ENCODE measurements around the gene FAM72A.
"Not testable (repeated sequence)": the region's sequence is repeated elsewhere in the genome, so short reads cannot be mapped to it uniquely, and the experiment has no call there.

Gene FAM72A

DNA sequence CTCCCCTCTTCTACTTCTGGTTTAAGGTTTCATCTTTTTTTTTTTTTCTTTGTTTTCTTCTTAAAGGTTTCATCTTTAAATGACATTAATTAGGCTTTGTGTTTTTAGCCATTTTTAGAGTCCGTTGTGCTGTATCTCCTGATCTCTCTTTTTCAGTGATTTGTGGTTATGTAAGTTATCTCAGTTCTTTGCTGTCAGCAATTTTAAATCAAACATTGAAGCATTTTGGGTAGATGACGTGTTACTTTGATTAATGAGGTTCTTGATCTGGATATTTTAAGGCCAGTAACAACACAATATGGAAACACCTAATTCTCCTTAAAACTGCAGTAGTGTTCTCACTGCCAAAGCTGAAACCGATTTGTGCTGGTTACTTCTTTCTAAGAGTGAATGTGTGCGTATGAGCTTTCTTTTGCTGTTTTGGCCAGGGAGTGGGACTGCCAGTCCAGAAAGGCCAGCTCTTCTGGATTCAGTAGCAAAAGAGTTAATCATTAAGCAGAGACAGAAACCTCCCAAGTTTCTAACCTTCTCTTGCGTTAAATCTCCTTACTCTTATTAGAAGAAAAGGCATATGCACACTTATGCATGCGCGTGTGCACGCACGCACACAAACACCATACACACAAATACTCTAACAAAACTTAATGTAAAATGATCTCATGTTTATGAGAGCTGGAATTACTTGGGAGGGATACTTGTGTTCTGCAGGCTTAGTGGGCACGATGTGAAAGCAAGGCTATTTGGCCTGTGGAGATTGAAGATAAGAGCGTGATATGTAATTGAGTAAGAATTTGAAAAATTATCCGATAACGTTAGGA, 17.1 kb upstream of the FAM72A start:
- in situ Hi-C loops (cut with MboI; ENCODE audit: low sequenced_read_pairs, unreplicated experiment); DNase-seq (ENCODE audit: low spot score): not testable (repeated sequence)

DNA sequence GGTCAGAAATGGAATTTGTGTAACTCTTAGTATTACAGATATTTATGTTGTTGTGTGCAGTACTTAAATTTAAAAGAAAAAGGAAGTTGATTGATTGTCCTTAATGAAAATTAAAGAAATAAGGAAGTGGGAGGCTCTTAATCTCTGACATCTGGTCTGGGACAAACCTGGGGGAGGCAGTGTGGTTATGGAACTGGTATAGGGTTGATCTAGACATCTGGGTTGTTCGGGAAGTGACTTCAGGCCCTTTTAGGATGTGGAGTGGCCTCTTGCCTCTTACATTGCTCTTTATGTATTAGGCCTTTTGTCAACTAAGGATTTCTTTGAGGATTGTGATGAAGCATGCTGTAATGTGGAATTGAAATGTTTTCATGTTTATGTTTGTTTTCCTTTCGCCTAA, 16.1 kb upstream of the FAM72A start:
- DNase-seq (ENCODE audit: low spot score); in situ Hi-C loops (cut with MboI; ENCODE audit: low sequenced_read_pairs, unreplicated experiment): not testable (repeated sequence)

DNA sequence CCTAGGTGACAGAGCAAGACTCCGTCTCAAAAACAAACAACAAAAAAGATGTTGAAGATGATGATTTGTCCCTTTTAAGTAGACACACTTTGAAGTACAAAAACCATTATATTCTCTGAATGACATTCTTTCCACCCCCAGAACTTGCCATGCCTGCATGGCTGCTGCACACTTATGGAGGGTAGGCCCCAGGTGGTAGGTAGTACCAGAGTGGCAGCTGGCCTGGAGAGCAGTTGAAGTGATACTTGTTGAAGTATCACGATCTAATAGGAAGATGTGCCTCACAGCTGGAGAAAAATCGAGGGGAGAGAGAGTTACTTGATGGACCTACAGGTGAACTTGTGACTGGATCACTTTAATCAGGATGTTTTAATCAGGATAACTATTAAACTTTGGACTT, 15.6 kb upstream of the FAM72A start:
- in situ Hi-C loops (cut with MboI; ENCODE audit: low sequenced_read_pairs, unreplicated experiment); DNase-seq (ENCODE audit: low spot score): not testable (repeated sequence)

GRCh38 chr1:206215600-206216392, 13.2 kb upstream of the FAM72A start:
- in situ Hi-C loops (cut with MboI; ENCODE audit: low sequenced_read_pairs, unreplicated experiment); DNase-seq (ENCODE audit: low spot score): not testable (repeated sequence)

DNA sequence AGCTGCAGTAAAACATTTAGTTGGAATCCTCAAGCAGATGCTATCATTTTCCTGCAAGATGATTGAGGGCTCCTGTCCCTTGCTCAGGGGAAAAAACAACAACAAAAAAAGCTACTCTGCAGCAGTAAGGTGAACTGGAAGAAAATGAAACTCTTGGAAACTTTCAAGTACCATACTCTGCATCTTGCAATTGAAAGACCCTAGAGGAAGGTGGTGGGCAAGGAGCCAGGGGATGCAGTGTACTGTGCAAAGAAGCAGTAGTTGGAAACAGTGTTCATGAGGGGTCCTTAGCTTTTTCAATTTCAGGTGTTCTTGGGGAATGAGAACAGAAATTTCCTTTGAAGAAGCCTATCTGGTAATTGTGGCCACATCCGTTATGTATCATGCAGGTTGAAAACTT, 8.2 kb upstream of the FAM72A start:
- DNase-seq (ENCODE audit: low spot score); in situ Hi-C loops (cut with MboI; ENCODE audit: low sequenced_read_pairs, unreplicated experiment): not testable (repeated sequence)

DNA sequence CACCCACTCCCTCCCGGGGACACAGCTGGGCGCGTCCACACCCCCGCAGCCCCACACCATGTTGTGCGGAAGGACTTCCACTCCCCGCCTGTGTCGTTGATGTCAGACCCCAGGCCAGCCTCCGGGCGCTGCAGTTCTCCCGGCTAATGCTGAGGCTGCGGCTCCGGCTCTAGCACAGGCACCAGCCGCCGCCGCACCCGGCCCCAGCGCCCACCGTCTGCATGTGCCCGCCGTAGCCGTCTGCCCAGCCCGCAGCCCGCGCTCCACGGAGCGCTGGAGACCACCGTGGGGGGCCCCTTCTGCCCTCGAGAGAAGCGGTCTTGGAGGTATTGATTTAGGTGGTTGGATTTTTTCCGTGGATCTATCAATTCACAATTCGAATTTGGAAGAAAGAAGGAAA, 2.9 kb upstream of the FAM72A start:
- DNase-seq (ENCODE audit: low spot score); in situ Hi-C loops (cut with MboI; ENCODE audit: low sequenced_read_pairs, unreplicated experiment): not testable (repeated sequence)

DNA sequence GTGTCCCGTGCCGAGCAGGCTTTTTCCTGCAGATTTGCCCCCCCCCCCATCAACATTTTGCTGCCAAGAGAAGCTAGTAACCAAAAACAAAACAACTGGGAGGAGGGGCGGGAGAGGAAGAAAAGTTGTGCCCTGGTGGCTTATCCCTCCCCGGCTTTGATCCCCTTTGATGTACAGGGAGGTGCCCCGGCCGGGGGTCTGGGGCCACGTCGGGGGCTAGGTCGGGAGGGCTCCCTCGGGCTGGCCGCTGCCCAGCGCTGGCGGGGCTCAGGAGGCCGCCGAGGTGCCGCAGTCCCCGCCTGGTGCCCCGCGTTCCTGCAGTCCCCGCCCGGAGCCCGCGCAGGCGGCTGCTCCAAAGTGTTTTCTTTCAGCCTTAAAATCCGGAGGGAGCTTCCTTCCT, 2.2 kb upstream of the FAM72A start:
- DNase-seq (ENCODE audit: low spot score); in situ Hi-C loops (cut with MboI; ENCODE audit: low sequenced_read_pairs, unreplicated experiment): not testable (repeated sequence)

GRCh38 chr1:206204159-206204511, 1.5 kb upstream of the FAM72A start:
- in situ Hi-C loops (cut with MboI; ENCODE audit: low sequenced_read_pairs, unreplicated experiment); DNase-seq (ENCODE audit: low spot score): not testable (repeated sequence)

GRCh38 chr1:206203364-206204158, 922 bp upstream of the FAM72A start, which contains the start of gene SRGAP2:
TSS of gene SRGAP2 (plus strand) at chr1:206203541. CDS start at chr1:206205971, 2,430 bp downstream.
- in situ Hi-C loops (cut with MboI; ENCODE audit: low sequenced_read_pairs, unreplicated experiment); DNase-seq (ENCODE audit: low spot score): not testable (repeated sequence)

- in situ Hi-C loops (cut with MboI; ENCODE audit: low sequenced_read_pairs, unreplicated experiment); DNase-seq (ENCODE audit: low spot score): not testable (repeated sequence)
These were observed 5.8 kb downstream of the FAM72A start for GRCh38 chr1:206196748-206197424.

GRCh38 chr1:206195182-206195581, 7.5 kb downstream of the FAM72A start:
- in situ Hi-C loops (cut with MboI; ENCODE audit: low sequenced_read_pairs, unreplicated experiment), result not testable (repeated sequence)

DNA sequence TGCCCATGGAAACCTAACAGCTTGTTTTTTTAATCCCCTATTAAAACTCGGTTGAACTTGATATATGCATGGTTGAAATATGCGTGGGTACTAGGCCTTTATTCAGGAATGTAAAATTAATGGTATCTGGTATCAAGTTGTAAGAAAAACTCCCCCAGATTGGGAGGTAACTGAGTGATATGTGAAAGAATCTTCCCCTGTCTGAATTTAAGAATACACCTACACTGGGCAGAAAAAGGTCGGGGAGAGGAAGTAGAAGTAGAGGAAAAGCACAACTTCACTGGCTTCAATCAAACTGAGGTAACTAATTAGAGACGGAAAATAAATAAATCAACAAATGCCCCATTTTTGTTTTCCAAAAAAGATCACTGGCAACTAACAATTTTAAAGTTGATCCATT, 15.8 kb downstream of the FAM72A start:
- in situ Hi-C loops (cut with MboI; ENCODE audit: low sequenced_read_pairs, unreplicated experiment); DNase-seq (ENCODE audit: low spot score): not testable (repeated sequence)

More at GRCh38 chr1:206195182-206195581, 7.5 kb downstream of the FAM72A start:
- not testable (repeated sequence) for DNase-seq (ENCODE audit: low spot score)

GRCh38 chr1:206185778-206186177, 16.9 kb downstream of the FAM72A start:
- in situ Hi-C loops (cut with MboI; ENCODE audit: low sequenced_read_pairs, unreplicated experiment); DNase-seq (ENCODE audit: low spot score): not testable (repeated sequence)

DNA sequence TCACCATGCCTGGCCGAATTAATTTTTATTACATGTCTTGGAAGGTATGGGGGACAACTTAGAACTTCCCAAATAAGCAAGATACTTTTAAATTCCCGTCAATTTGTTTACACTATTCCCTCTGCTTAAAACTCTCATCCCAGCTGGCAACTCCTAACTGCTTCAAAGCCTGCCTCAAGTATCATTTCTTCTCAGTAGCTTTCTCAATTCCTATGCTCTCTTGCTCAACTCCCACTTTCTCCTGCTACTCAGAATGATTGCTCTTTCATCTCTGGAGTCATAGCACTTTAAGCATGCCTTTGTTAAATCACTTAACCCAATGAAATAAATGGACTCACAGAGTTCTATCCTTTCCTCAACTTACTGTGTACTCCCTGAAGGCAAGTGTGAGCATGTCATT, 18.9 kb downstream of the FAM72A start:
- DNase-seq (ENCODE audit: low spot score); in situ Hi-C loops (cut with MboI; ENCODE audit: low sequenced_read_pairs, unreplicated experiment): not testable (repeated sequence)

GRCh38 chr1:206182368-206183317, 20.0 kb downstream of the FAM72A start:
- in situ Hi-C loops (cut with MboI; ENCODE audit: low sequenced_read_pairs, unreplicated experiment); DNase-seq (ENCODE audit: low spot score): not testable (repeated sequence)

DNA sequence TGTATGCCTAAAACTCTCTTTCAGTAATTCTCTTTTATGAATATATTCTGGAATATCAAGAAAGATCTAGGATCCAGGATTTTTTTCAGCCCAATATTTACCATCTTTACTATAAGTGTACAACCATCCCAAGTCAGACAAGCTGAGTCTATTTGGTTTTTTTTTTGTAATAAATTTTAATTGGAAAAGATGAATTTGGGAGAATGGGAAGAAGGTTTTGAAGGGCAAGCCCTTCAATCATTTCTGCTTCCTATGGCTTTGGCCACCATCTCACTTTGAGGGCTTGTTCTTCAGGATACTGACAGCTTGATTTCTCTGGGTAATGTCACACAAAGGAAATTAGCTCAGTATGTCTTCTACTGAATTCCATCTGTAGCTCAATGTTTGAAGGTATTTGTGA, 23.0 kb downstream of the FAM72A start:
- in situ Hi-C loops (cut with MboI; ENCODE audit: low sequenced_read_pairs, unreplicated experiment), result not testable (repeated sequence)

More for the DNA sequence above, 23.0 kb downstream of the FAM72A start:
- not testable (repeated sequence) for DNase-seq (ENCODE audit: low spot score)

Measured in GM13976 (cell line).